ENCODE results near the gene UBE3D. TPM values are rescaled to one million over a fixed set of nuclear protein-coding genes. Genes with fewer than 3 reads are reported as not detected.

The UBE3D gene
- total and polyA plus RNA-seq, 2 of the 4 experiments (the other 2 are of a cell fraction): 3.2 to 6.3 TPM

GRCh38 chr6:83086751-83087150 is 21.1 kb upstream of the UBE3D start:
- Histone ChIP-seq H3K27ac (ENCODE audit: insufficient read depth, low read length) (no peak overlapping the region), H3K4ac (ENCODE audit: low read depth, low read length) (no peak overlapping the region), H3K23ac (ENCODE audit: low read depth, low read length) (no peak overlapping the region), H3K79me1 (ENCODE audit: low read depth in 1 of 2, low read length in 2 of 2) (no peaks in the 10 kb centered on the region; a peak in 1 of 4 replicates), H3K4me1 (ENCODE audit: control insufficient read depth, insufficient read depth, low read length) (no peaks in the 10 kb centered on the region), H3K18ac (ENCODE audit: low read depth, low read length) (no peak overlapping the region), H3K56ac (ENCODE audit: extremely low read depth, insufficient read depth, low read length) (no peak overlapping the region), H3K27me3 (ENCODE audit: control insufficient read depth, insufficient read depth, low read length) (no peaks in the 10 kb centered on the region), H2BK15ac (ENCODE audit: low read depth, low read length) (no peak overlapping the region), H4K91ac (ENCODE audit: insufficient read depth, low read depth, low read length) (no peak overlapping the region), H2BK20ac (ENCODE audit: low read depth, low read length) (no peak overlapping the region), H2AK5ac (ENCODE audit: low read depth, low read length) (no peak overlapping the region), H4K20me1 (ENCODE audit: insufficient read depth, low read length) (no peaks in the 10 kb centered on the region), H2AK9ac (replicated peaks; ENCODE audit: low read depth, low read length, poor library complexity) (no peak overlapping the region), H2BK5ac (ENCODE audit: low read depth, low read length, poor library complexity, severe bottlenecking) (no peak overlapping the region), H3K9ac (ENCODE audit: low read depth, low read length) (no peak overlapping the region), H3K36me3 (ENCODE audit: control insufficient read depth, insufficient read depth, low read length) (no peaks in the 10 kb centered on the region), H3K9me3 (ENCODE audit: control insufficient read depth, insufficient read depth, low read length) (no peaks in the 10 kb centered on the region), H4K5ac (ENCODE audit: low read depth, low read length) (no peak overlapping the region), H2AFZ (replicated peaks; ENCODE audit: low read length, poor library complexity) (no peak overlapping the region), H3K4me3 (ENCODE audit: insufficient read depth, low read depth, low read length) (no peak overlapping the region), H3K4me2 (ENCODE audit: low read depth, low read length) (no peak overlapping the region), H4K8ac (ENCODE audit: low read depth in 2 of 2, low read length in 2 of 2) (no peak overlapping the region), H2BK120ac (ENCODE audit: low read depth, low read length) (no peak overlapping the region), H3K9me1 (ENCODE audit: insufficient read depth, low read length) (no peaks in the 10 kb centered on the region), H3K14ac (replicated peaks; ENCODE audit: low read depth, low read length) (no peak overlapping the region)
- CTCF ChIA-PET: interaction anchor here (1.7 kb wide), 1 partner anchor 19 kb away, joined by 5 read pairs; the partner anchor contains the start of gene DOP1A
- POLR2A ChIA-PET (ENCODE audit: unreplicated experiment): no interaction called here
- WGBS, 2 experiments (ENCODE audit: extremely low coverage in 2 of 2, insufficient read length in 1 of 2): 100% methylated on average over 2 of the region's 2 CpGs; no CpG with 5 or more reads in 1 of the 2 experiments
- BruUV-seq (replicated peaks): no TSS peak
- DNase-seq (no peak), ATAC-seq (ENCODE audit: low read depth) (no peak)
- no peak for TF ChIP-seq MAFK (IDR thresholded peaks at IDR 0.05; ENCODE audit: low read depth, low read length)
- TF ChIP-seq BHLHE40 (IDR thresholded peaks at IDR 0.05; ENCODE audit: low read depth, low read length): no peak
- no peak for TF ChIP-seq NFE2L2 (IDR thresholded peaks at IDR 0.05; ENCODE audit: low read depth, low read length)
- TF ChIP-seq CTCF (conservative IDR thresholded peaks at IDR 0.05; ENCODE audit: low read depth, low read length): no peak
- no peak for TF ChIP-seq RAD21 (IDR thresholded peaks at IDR 0.05; ENCODE audit: low read length)
- TF ChIP-seq MAZ (IDR thresholded peaks at IDR 0.05; ENCODE audit: borderline replicate concordance, low read depth, low read length): no peak
- no peak for TF ChIP-seq ELK1 (IDR thresholded peaks at IDR 0.05; ENCODE audit: borderline replicate concordance, low read depth, low read length)
- no peak for TF ChIP-seq RCOR1 (IDR thresholded peaks at IDR 0.05; ENCODE audit: insufficient replicate concordance, low read length)
- TF ChIP-seq CEBPB (IDR thresholded peaks at IDR 0.05; ENCODE audit: low read depth, low read length): no peak
- no peak for TF ChIP-seq SMC3 (IDR thresholded peaks at IDR 0.05; ENCODE audit: low read depth, low read length)
- no peak for TF ChIP-seq FOS (IDR thresholded peaks at IDR 0.05; ENCODE audit: low read depth, low read length)
- TF ChIP-seq MXI1 (IDR thresholded peaks at IDR 0.05; ENCODE audit: borderline replicate concordance, low read depth, low read length): no peak
- no peak for TF ChIP-seq CHD1 (IDR thresholded peaks at IDR 0.05; ENCODE audit: low read depth, low read length)
- TF ChIP-seq POLR2A (IDR thresholded peaks at IDR 0.05; ENCODE audit: low read depth, low read length): no peak
- dilution Hi-C loops (cut with HindIII; ENCODE audit: low sequenced_read_pairs, unreplicated experiment): no loop called here
- in situ Hi-C loops (cut with MboI; ENCODE audit: low sequenced_read_pairs): no loop called here
- intact Hi-C loops (cut with micrococcal nuclease): no loop called here

Data from IMR-90 (cell line).